Measurements from ENCODE around the gene ZBTB20.

The ZBTB20 gene

GRCh38 chr3:114998971-114999579 is 148.0 kb downstream of the ZBTB20 start:
- no peak for TF ChIP-seq FOXP2 (optimal IDR thresholded peaks at IDR 0.05; ENCODE audit: borderline replicate concordance, extremely low read depth, extremely low read length, insufficient read depth)
- no peak for TF ChIP-seq SIN3A (IDR thresholded peaks at IDR 0.05; ENCODE audit: borderline replicate concordance, insufficient read depth, low read length)
- TF ChIP-seq POLR2AphosphoS5 (IDR thresholded peaks at IDR 0.05; ENCODE audit: low read depth, low read length): no peak
- no peak for TF ChIP-seq REST (IDR thresholded peaks at IDR 0.05; ENCODE audit: insufficient read depth in 1 of 2, low read depth in 2 of 2, low read length in 2 of 2)
- no peak for TF ChIP-seq TAF1 (IDR thresholded peaks at IDR 0.05; ENCODE audit: borderline replicate concordance, insufficient read depth, low read length)

DNA sequence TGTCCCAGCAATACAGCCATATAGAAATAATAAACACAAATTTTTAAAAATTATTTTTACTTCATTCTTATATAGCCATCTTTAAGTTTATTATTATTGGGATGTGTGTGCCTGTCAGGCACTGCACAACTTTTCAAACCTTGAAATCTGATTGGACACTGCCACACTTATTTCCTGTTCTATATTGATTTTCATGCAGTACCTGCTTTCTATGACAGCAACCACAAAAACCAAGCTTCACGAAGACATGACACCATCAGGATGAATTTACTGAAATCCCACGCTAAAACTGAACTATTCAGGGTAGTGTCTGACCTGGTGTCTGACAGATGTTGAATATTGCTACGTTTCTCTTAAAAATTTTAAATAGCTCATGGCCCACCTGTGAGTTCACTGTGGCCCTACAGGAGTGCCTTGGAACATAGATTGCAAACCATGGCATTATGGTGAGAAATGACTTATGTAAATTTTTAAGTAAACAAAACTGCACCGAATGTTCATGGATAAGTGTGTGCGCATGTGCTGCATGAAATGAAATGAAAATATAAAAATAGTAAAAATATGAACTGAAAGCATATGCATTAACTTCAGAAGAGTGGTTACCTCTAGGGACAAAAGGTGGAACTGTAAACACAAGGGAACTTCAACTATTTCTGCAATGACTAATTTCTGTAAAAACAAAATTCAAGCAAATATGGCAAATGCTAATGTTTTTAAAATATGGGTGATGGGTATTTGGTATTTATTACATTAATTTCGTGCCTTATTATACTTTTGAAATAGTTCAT is 152.3 kb downstream of the ZBTB20 start:
- TF ChIP-seq REST (IDR thresholded peaks at IDR 0.05; ENCODE audit: insufficient read depth in 1 of 2, low read depth in 2 of 2, low read length in 2 of 2): no peak
- no peak for TF ChIP-seq TAF1 (IDR thresholded peaks at IDR 0.05; ENCODE audit: borderline replicate concordance, insufficient read depth, low read length)
- TF ChIP-seq POLR2AphosphoS5 (IDR thresholded peaks at IDR 0.05; ENCODE audit: low read depth, low read length): no peak

DNA sequence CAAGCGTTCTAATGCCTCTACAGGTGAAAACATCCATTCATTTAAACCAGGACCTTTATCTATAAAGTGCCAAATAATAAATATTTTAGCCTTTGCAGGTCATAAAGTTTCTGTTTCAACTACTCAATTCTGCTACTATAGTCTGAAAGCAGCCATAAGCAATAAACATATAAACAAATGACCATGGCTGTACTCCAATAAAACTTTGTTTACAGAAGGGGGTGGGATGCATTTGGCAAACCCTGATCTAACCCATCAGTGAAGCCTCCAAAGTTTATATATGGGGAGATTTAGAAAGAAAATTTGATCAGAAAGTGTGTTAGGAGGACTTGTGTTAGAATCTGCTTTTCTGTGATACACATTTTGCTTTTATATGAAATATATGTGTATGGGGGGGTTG is 161.3 kb downstream of the ZBTB20 start:
- TF ChIP-seq TAF1 (IDR thresholded peaks at IDR 0.05; ENCODE audit: borderline replicate concordance, insufficient read depth, low read length) (no peak), SIN3A (IDR thresholded peaks at IDR 0.05; ENCODE audit: borderline replicate concordance, insufficient read depth, low read length) (no peak)

GRCh38 chr3:114983248-114983647 is 163.8 kb downstream of the ZBTB20 start:
- TF ChIP-seq POLR2AphosphoS5 (IDR thresholded peaks at IDR 0.05; ENCODE audit: low read depth, low read length): no peak
- no peak for TF ChIP-seq SIN3A (IDR thresholded peaks at IDR 0.05; ENCODE audit: borderline replicate concordance, insufficient read depth, low read length)
- TF ChIP-seq TAF1 (IDR thresholded peaks at IDR 0.05; ENCODE audit: borderline replicate concordance, insufficient read depth, low read length): no peak
- no peak for TF ChIP-seq FOXP2 (optimal IDR thresholded peaks at IDR 0.05; ENCODE audit: borderline replicate concordance, extremely low read depth, extremely low read length, insufficient read depth)
- no peak for TF ChIP-seq REST (IDR thresholded peaks at IDR 0.05; ENCODE audit: insufficient read depth in 1 of 2, low read depth in 2 of 2, low read length in 2 of 2)

DNA sequence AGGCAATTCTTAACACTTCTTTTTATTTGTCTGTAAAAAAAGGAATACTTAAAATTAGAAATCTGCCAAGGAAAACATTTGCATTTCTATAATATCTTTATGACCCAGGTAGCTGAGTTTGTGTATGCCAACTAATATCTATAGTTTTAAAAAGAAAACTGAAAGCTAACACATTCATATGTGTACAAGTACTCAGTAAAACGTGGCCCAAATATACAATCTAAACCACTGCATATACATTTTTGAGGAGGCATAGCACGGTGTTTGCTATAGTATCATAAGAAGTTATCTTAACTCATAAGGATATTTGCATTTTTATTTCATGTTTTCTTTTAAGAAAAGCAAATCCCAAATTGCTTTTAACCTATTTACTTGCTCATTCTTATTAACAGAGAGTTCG is 172.7 kb downstream of the ZBTB20 start:
- TF ChIP-seq POLR2AphosphoS5 (IDR thresholded peaks at IDR 0.05; ENCODE audit: low read depth, low read length) (no peak), TAF1 (IDR thresholded peaks at IDR 0.05; ENCODE audit: borderline replicate concordance, insufficient read depth, low read length) (no peak), SIN3A (IDR thresholded peaks at IDR 0.05; ENCODE audit: borderline replicate concordance, insufficient read depth, low read length) (no peak), REST (IDR thresholded peaks at IDR 0.05; ENCODE audit: insufficient read depth in 1 of 2, low read depth in 2 of 2, low read length in 2 of 2) (no peak), FOXP2 (optimal IDR thresholded peaks at IDR 0.05; ENCODE audit: borderline replicate concordance, extremely low read depth, extremely low read length, insufficient read depth) (no peak)
